HG03039 (cell line): ENCODE data around the gene PLCE1.
"Not testable (repeated sequence)": the region's sequence is repeated elsewhere in the genome, so short reads cannot be mapped to it uniquely, and the experiment has no call there.

Source experiments
- ATAC-seq: cut with Tn5 transposase; IDR thresholded peaks from one replicate; pipeline ENCODE4 v1.9.1; 2021; ENCODE audit warnings: mild to moderate bottlenecking, moderate library complexity; ENCODE audit not compliant: unreplicated experiment

PLCE1 gene

DNA sequence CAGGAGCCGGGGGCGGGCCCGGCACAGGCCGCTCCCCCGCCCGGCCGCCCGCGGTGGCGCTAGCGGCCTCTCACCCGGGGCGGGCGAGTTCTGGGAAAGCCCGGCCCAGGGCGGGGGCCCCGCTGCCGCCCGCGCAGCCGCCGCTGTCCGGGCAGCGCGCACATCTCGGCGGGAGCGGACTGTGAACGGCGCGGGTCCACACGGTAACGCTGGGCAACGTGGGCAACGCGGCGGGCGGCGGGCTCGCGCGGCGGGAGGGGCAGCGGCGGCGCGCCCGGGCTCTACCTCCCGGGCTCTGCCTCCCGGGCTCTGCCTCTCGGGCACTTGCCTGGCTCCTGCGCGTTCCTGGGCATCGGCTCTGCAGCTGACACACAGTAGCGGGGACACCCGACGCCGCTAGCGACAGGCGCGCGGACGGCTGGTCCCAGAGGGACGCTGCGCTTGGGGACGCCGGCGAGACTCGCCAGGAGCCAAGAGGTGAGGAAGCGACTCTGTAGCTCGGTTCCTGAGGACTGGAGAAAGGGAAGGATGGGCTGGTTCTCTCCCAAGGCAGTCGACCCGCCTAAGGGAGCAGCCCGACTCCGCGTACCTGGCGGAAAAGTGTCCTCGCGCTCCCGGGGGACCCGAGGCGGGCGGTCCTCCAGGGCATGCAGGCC lies at the start of gene PLCE1:
Gene PLCE1 (plus strand): TSS at position 150 of the 656 bp plus-strand sequence. CDS start 37,116 bp downstream, outside the sequence.
- no peak for ATAC-seq

DNA sequence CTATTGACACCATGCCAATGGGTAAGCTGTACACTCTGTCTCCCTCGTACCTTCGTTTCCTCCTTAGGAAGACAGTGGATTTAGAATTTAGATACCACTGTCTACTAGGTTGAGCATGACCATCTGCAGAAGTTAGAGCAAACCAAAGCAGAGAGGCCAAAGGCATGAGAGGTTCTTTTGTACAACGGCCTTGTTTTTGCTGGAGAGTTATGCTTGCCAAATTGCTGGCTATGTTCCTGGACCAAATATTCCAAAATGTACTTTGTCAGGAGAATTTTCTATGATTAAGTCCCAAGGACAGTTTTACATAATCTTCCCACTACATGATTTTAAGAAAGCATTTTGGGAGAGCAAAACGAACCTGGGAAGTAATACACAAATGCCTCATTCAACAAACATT lies 47.9 kb upstream of the PLCE1 start:
- no peak for ATAC-seq

DNA sequence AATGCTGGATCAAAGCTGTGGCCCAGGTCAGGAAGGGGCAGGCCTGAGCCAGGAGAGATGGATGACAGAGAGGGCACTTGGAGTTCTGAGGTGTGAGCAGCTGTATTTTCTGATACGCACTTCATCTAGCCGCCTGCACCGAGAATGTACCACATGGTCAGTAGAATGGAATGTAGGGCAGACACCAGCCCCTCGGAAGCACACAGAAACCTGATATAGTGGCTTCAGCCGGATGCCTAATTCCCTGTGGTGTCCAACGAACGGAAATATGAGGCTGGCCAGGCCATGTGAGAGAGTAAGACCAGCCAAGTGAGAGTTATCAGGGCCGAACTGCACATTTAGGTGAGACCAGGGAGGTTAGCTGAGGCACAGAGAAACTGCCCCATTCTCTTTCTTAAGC lies 46.7 kb upstream of the PLCE1 start:
- ATAC-seq: no peak

DNA sequence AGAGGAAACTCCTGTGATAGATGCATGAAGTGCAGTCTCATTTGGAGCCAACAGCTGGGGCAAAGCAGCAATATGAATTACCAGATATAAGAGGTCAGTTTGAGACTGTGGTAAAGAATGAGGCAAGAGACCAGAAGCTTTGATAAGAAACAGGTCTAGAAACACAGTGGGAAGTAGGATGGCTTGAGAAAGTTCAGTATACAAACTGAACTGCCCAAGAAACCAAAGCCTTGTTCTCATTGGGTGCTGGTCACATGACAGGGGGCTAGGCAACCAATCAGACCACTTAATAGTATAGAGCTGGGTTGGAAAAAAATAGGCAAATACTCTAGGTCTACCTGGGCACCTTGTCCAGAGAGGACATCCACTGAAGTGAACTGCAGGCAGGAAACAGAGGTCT lies 46.2 kb upstream of the PLCE1 start:
- no peak for ATAC-seq

DNA sequence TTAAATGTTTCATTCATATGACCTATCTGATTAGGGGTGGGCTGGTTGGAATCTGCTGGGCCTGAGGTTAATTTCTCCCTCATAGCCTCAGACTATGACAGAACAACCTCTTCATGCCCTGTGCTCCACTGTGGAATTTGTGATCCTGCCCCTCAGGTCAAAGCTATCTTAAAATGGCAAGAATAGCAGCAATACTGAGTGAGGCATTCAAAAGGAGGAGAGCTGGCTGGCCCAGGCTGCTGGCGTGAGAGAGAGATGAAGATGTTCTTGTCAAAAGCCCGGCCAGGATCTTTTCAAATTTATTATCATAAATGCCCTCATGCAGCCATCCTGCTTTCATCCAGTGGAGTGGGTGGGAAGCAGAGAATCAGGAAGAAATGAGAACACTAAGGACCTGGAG lies 41.8 kb upstream of the PLCE1 start:
- no peak for ATAC-seq

GRCh38 chr10:93954299-93954698 lies 39.4 kb upstream of the PLCE1 start:
- ATAC-seq: no peak

DNA sequence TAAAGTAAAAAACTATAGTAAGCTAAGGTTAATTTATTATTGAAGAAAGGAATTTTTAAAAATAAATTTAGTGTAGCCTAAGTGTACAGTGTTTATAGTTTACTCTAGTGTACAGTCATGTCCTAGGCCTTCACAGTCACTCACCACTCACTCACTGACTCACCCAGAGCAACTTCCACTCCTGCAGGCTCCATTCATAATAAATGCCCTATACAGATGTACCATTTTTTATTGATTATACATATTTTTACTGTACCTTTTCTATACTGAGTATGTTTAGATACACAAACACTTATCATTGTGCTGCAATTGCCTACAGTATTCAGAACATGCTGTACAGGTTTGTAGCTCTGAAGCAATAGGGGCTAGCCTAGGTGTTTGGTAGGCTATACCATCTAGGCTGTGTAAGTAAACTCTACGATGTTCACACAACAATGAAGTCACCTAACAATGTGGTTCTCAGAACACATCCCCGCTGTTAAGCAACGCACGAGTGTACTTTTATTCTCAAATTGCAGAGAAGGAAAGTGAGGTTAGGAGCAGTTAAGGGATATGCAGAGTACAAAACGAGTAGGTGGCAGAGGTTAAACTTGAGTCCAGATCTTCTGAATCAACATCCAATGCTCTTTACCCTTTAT lies 38.9 kb upstream of the PLCE1 start:
- ATAC-seq: no peak

DNA sequence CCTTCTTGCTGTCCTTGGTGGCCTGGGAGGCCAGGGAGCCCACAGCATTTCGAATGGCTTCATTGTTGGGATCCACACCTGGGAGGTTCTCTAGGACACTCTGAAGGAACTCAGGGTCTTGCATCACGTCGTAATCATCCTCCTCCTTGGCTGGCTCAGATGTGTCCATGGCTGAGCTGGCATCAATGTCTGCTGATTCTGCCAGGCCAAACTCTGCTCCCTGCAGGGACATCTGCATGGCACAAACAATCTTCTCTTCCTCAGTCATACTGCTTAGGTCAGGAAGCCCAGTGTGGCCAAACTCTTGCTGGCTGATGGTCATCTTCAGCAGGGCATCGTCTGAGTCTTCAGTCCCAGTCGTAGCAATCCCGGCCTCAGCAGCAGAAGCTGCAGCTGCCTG lies 34.9 kb upstream of the PLCE1 start:
- ATAC-seq: no peak

GRCh38 chr10:93960988-93961387 lies 32.7 kb upstream of the PLCE1 start:
- ATAC-seq: not testable (repeated sequence)

GRCh38 chr10:93962973-93963372 lies 30.8 kb upstream of the PLCE1 start:
- ATAC-seq: no peak

GRCh38 chr10:93963434-93963833 lies 30.3 kb upstream of the PLCE1 start:
- ATAC-seq: no peak

- ATAC-seq: no peak
Measured at GRCh38 chr10:93965911-93966310, 27.8 kb upstream of the PLCE1 start.

- no peak for ATAC-seq
Measured at GRCh38 chr10:93967756-93968155, 26.0 kb upstream of the PLCE1 start.

GRCh38 chr10:93968540-93968945 lies 25.2 kb upstream of the PLCE1 start:
- ATAC-seq: no peak

GRCh38 chr10:93970433-93971010 lies 23.2 kb upstream of the PLCE1 start:
- not testable (repeated sequence) for ATAC-seq

- no peak for ATAC-seq
Measured at GRCh38 chr10:93973748-93974445, 19.8 kb upstream of the PLCE1 start.

- ATAC-seq: no peak
Measured at GRCh38 chr10:93977442-93977841, 16.3 kb upstream of the PLCE1 start.

GRCh38 chr10:93980486-93980885 lies 13.2 kb upstream of the PLCE1 start:
- no peak for ATAC-seq

DNA sequence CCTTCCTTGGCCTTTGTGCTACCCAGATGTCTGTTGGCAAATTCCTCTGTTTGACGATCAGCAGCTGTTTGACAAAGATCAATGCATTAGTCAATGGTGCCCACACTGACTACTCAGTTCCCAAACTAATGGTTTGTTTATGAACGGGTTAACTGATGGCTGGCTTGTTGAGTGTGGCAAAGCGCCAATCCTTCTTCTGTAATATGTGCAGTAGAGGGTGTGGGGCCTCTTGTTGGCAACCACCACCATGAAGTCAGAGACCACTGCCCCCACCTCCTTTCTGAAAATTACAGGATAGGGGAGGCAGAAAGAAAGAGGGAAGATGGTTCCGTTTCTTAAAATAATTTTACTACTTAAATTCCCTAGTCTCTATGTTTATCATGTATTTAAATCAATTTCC lies 2.6 kb upstream of the PLCE1 start:
- ATAC-seq: no peak

DNA sequence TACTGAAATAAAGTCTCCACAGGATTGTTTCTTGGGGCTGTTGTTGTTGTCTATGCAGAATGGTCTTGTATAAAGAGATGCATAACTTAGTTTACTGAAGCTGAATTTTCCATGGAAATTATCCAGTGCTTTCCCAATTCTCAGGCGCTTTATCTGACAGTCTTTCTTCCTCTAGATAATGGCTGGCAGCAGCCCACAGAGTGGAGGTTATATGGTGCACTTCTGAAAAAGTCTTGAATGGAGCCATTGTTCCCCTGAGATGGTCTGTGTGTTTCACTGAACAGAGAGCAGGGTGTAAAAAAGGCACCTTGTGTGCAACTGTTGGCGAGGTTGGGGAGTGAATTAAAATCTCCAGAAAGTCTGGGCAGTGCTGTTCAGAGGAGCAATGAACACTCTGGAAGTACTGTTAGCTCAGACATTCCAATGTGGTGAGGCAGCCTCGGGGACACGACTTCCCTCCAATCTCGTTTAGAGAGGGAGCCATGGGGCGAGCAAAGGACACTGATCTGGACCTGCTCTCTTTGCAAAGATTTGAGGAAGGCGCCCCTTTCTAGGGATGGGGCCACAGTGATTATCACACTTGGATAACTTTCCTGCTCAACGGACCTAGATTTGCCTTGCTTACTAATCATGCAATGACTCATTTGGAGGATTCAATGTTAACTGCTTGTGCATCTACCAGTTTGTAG lies 2.0 kb upstream of the PLCE1 start:
- ATAC-seq: no peak

- no peak for ATAC-seq
Measured at GRCh38 chr10:93992400-93993030, 1.2 kb upstream of the PLCE1 start.
